ENCODE data around the gene SLC49A3. TPM values are rescaled to one million over a fixed set of nuclear protein-coding genes. Genes with fewer than 3 reads are reported as not detected.

The SLC49A3 gene
- total and polyA plus RNA-seq, 7 donors = 2.4 to 6.4 (median 4.6) TPM

GRCh38 chr4:651884-652642 lies 36.9 kb downstream of the SLC49A3 start:
- H3K4me3 ChIP-seq = no peak overlapping the region
- H3K27ac ChIP-seq = no peak overlapping the region
- TF ChIP-seq EP300 (IDR thresholded peaks at IDR 0.05) = no peak
- no peak for TF ChIP-seq POLR2A (IDR thresholded peaks at IDR 0.05)
- no peak for TF ChIP-seq CTCF (IDR thresholded peaks at IDR 0.05)
- TF ChIP-seq POLR2AphosphoS5 (IDR thresholded peaks at IDR 0.05) = no peak
- no peaks in the 10 kb centered on the region for H3K9me3 ChIP-seq
- DNase-seq = no peak
- no peaks in the 10 kb centered on the region for H3K36me3 ChIP-seq
- intact Hi-C loops (cut with DNase I) = no loop called here
- no peaks in the 10 kb centered on the region for H3K4me1 ChIP-seq
- WGBS, 2 donors = 53 to 65% methylated on average over 24 of the region's 24 CpGs
- H3K27me3 ChIP-seq = peaks cover 0 to 63% (median 30%) of the 10 kb centered on the region in 3 donors

DNA sequence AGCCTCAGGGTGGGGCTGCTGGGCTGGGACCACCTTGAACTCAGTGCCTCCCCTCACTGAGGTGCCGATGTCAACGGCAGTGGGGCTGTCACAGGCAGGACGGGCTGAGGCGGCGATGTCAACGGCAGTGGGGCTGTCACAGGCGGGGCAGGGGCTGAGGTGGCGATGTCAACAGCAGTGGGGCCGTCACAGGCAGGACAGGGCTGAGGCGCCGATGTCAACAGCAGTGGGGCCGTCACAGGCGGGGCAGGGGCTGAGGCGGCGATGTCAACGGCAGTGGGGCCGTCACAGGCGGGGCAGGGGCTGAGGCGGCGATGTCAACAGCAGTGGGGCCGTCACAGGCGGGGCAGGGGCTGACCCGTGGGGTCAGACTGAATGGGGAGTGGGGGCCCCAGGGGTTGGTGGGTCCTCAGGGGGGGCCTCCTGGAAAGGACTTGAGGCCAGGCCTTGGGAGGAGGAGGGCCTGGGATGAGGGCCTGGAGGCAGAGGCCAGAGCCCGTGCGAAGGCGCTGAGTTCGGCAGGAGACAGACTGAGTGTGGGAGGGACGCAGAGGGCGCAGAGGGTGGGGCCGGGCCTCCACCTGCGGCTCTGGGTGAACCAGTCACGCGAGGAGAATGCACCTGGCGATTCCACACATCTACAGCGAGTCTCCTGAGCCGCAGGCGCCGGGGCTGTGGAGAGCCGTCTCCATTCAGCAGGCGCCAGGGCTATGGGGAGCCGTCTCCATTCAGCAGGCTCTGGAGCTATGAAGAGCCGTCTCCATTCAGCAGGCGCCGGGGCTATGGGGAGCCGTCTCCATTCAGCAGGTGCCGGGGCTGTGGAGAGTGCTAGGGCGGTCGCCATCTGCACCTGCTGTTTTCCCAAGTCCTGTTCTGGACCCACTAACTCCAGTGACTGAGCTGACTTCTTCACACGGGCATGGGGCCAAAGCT lies 37.7 kb downstream of the SLC49A3 start:
- intact Hi-C loops (cut with DNase I) = no loop called here
- DNase-seq = no peak

GRCh38 chr4:650461-650860 lies 38.5 kb downstream of the SLC49A3 start:
- WGBS, 2 donors = 74 to 80% methylated on average over 18 of the region's 18 CpGs
- H3K36me3 ChIP-seq = no peaks in the 10 kb centered on the region
- DNase-seq = no peak
- TF ChIP-seq CTCF (IDR thresholded peaks at IDR 0.05) (no peak), POLR2AphosphoS5 (IDR thresholded peaks at IDR 0.05) (no peak), EP300 (IDR thresholded peaks at IDR 0.05) (no peak), POLR2A (IDR thresholded peaks at IDR 0.05) (no peak)
- no peak overlapping the region for H3K4me3 ChIP-seq
- peaks cover 0 to 59% (median 30%) of the 10 kb centered on the region in 3 donors for H3K27me3 ChIP-seq
- no peaks in the 10 kb centered on the region for H3K9me3 ChIP-seq
- intact Hi-C loops (cut with DNase I) = no loop called here
- H3K27ac ChIP-seq = no peak overlapping the region
- no peaks in the 10 kb centered on the region for H3K4me1 ChIP-seq

More for the DNA sequence above, 37.7 kb downstream of the SLC49A3 start:
- WGBS, 2 donors = 11 to 40% methylated on average over 49 of the region's 49 CpGs
- no peaks in the 10 kb centered on the region for H3K4me1 ChIP-seq
- H3K36me3 ChIP-seq = no peaks in the 10 kb centered on the region
- H3K27me3 ChIP-seq = peaks cover 0 to 59% (median 30%) of the 10 kb centered on the region in 3 donors
- no peak overlapping the region for H3K27ac ChIP-seq
- H3K9me3 ChIP-seq = no peaks in the 10 kb centered on the region
- H3K4me3 ChIP-seq = no peak overlapping the region
- no peak for TF ChIP-seq CTCF (IDR thresholded peaks at IDR 0.05)
- no peak for TF ChIP-seq POLR2A (IDR thresholded peaks at IDR 0.05)
- no peak for TF ChIP-seq EP300 (IDR thresholded peaks at IDR 0.05)
- no peak for TF ChIP-seq POLR2AphosphoS5 (IDR thresholded peaks at IDR 0.05)

GRCh38 chr4:649751-650310 lies 39.1 kb downstream of the SLC49A3 start:
- no peak for DNase-seq
- peaks cover 0 to 54% (median 30%) of the 10 kb centered on the region in 3 donors for H3K27me3 ChIP-seq
- TF ChIP-seq POLR2AphosphoS5 (IDR thresholded peaks at IDR 0.05) (no peak), EP300 (IDR thresholded peaks at IDR 0.05) (no peak), CTCF (IDR thresholded peaks at IDR 0.05) (no peak), POLR2A (IDR thresholded peaks at IDR 0.05) (no peak)
- H3K27ac ChIP-seq = no peak overlapping the region
- H3K4me3 ChIP-seq = no peak overlapping the region
- no peaks in the 10 kb centered on the region for H3K4me1 ChIP-seq
- no peaks in the 10 kb centered on the region for H3K9me3 ChIP-seq
- no peaks in the 10 kb centered on the region for H3K36me3 ChIP-seq
- WGBS, 2 donors = 89 to 92% methylated on average over 13 of the region's 13 CpGs
- intact Hi-C loops (cut with DNase I) = no loop called here
